Mesendoderm (in vitro differentiated cells): ENCODE measurements around the gene SYNE2.

Experiments used
- DNase-seq: peaks from one replicate; pipeline ENCODE4 v3.0.0; 2013
- H2AK5ac ChIP-seq: 2 replicates; pipeline ENCODE4 v1.6.1; 2013; ENCODE audit warnings: low read length, inconsistent platforms
- H2BK120ac ChIP-seq: 2 replicates; pipeline ENCODE4 v1.6.1; 2013; ENCODE audit warnings: low read depth, mild to moderate bottlenecking, low read length, moderate library complexity, mixed read lengths
- H2BK15ac ChIP-seq: replicated peaks from 2 replicates; pipeline ENCODE4 v1.6.1; 2013; ENCODE audit warnings: low read depth, mild to moderate bottlenecking, moderate library complexity
- H2BK5ac ChIP-seq: 2 replicates; pipeline ENCODE4 v1.6.1; 2013; ENCODE audit warnings: low read length, inconsistent platforms
- H3K18ac ChIP-seq: 2 replicates; pipeline ENCODE4 v1.6.1; 2013; ENCODE audit warnings: mild to moderate bottlenecking, low read length, mixed read lengths
- H3K23ac ChIP-seq: one replicate; pipeline ENCODE4 v1.6.1; 2013; ENCODE audit warnings: low read length
- H3K27ac ChIP-seq: 2 replicates; pipeline ENCODE4 v1.5.1; 2013; ENCODE audit warnings: low read depth, mild to moderate bottlenecking, inconsistent platforms, low read length, moderate library complexity
- H3K27me3 ChIP-seq: 2 replicates; pipeline ENCODE4 v1.6.1; 2013; ENCODE audit warnings: low read length, control low read depth, mild to moderate bottlenecking, inconsistent platforms; ENCODE audit not compliant: insufficient read depth, poor library complexity
- H3K36me3 ChIP-seq: 2 replicates; pipeline ENCODE4 v1.6.1; 2013; ENCODE audit warnings: low read length, inconsistent platforms; ENCODE audit not compliant: control insufficient read depth, insufficient read depth
- H3K4ac ChIP-seq: one replicate; pipeline ENCODE4 v1.6.1; 2013; ENCODE audit warnings: low read depth, mild to moderate bottlenecking, low read length, moderate library complexity
- H3K4me1 ChIP-seq: 2 replicates; pipeline ENCODE4 v1.6.1; 2013; ENCODE audit warnings: low read depth, low read length, inconsistent platforms; ENCODE audit not compliant: control insufficient read depth
- H3K4me2 ChIP-seq: 2 replicates; pipeline ENCODE4 v1.6.1; 2013; ENCODE audit warnings: low read length
- H3K4me3 ChIP-seq: 2 replicates; pipeline ENCODE4 v1.5.1; 2013; ENCODE audit warnings: mild to moderate bottlenecking, low read length
- H3K56ac ChIP-seq: one replicate; pipeline ENCODE4 v1.6.1; 2013; ENCODE audit warnings: low read length
- H3K79me1 ChIP-seq: 2 replicates; pipeline ENCODE4 v1.6.1; 2013; ENCODE audit warnings: low read length, inconsistent platforms
- H3K79me2 ChIP-seq: 2 replicates; pipeline ENCODE4 v1.6.1; 2013; ENCODE audit warnings: mild to moderate bottlenecking, low read length; ENCODE audit not compliant: control insufficient read depth, insufficient read depth
- H3K9ac ChIP-seq: 2 replicates; pipeline ENCODE4 v1.6.1; 2013; ENCODE audit warnings: low read length, inconsistent platforms
- H4K5ac ChIP-seq: one replicate; pipeline ENCODE4 v1.6.1; 2013; ENCODE audit warnings: low read length
- H4K8ac ChIP-seq: one replicate; pipeline ENCODE4 v1.6.1; 2013; ENCODE audit warnings: low read depth, mild to moderate bottlenecking, control low read depth, low read length, moderate library complexity
- WGBS: extraction: QIAGEN DNeasy Blood & Tissue Kit; methylation state at CpG from one replicate; pipeline ENCODE4 v1.1.7; 2013; ENCODE audit warnings: low lambda C conversion rate, missing lambda C conversion rate; ENCODE audit not compliant: insufficient coverage; ENCODE audit errors: extremely low coverage; 5-methylcytosine and 5-hydroxymethylcytosine counted together

SYNE2 gene

GRCh38 chr14:63918411-63918810 is 65.6 kb downstream of the SYNE2 start:
- Histone ChIP-seq H4K8ac (no peak overlapping the region), H3K36me3 (no peaks in the 10 kb centered on the region), H2AK5ac (no peak overlapping the region), H3K18ac (no peak overlapping the region), H3K27ac (no peak overlapping the region), H3K23ac (no peak overlapping the region), H3K79me2 (no peaks in the 10 kb centered on the region), H3K56ac (no peak overlapping the region), H2BK5ac (no peak overlapping the region), H3K4me1 (no peaks in the 10 kb centered on the region), H3K4me2 (no peak overlapping the region), H2BK15ac (no peak overlapping the region), H3K4me3 (no peak overlapping the region), H4K5ac (no peak overlapping the region), H3K9ac (no peak overlapping the region), H3K27me3 (no peaks in the 10 kb centered on the region), H3K4ac (no peak overlapping the region), H3K79me1 (no peaks in the 10 kb centered on the region), H2BK120ac (no peak overlapping the region)
- WGBS, result no CpG with 5 or more reads among the region's 11 CpGs
- no peak for DNase-seq

- Histone ChIP-seq H3K4me1 (no peaks in the 10 kb centered on the region), H3K56ac (no peak overlapping the region), H3K23ac (no peak overlapping the region), H3K18ac (no peak overlapping the region), H3K4me2 (no peak overlapping the region), H2BK120ac (no peak overlapping the region), H3K79me2 (no peaks in the 10 kb centered on the region), H4K5ac (no peak overlapping the region), H3K27me3 (no peaks in the 10 kb centered on the region), H4K8ac (no peak overlapping the region), H3K27ac (no peak overlapping the region), H2BK5ac (no peak overlapping the region), H3K36me3 (no peaks in the 10 kb centered on the region), H3K79me1 (no peaks in the 10 kb centered on the region), H3K4ac (no peak overlapping the region), H2AK5ac (no peak overlapping the region), H3K4me3 (no peak overlapping the region), H2BK15ac (no peak overlapping the region), H3K9ac (no peak overlapping the region)
- WGBS, result no CpG with 5 or more reads among the region's 5 CpGs
- no peak for DNase-seq
Measured at GRCh38 chr14:63922696-63923421, 70.1 kb downstream of the SYNE2 start.

- Histone ChIP-seq H2AK5ac (no peak overlapping the region), H4K5ac (no peak overlapping the region), H3K4ac (no peak overlapping the region), H3K27ac (no peak overlapping the region), H3K4me2 (no peak overlapping the region), H3K4me1 (no peaks in the 10 kb centered on the region), H3K56ac (no peak overlapping the region), H3K23ac (no peak overlapping the region), H2BK5ac (no peak overlapping the region), H3K27me3 (no peaks in the 10 kb centered on the region), H3K4me3 (no peak overlapping the region), H4K8ac (no peak overlapping the region), H3K9ac (no peak overlapping the region), H2BK15ac (no peak overlapping the region), H2BK120ac (no peak overlapping the region), H3K36me3 (no peaks in the 10 kb centered on the region), H3K79me1 (no peaks in the 10 kb centered on the region), H3K18ac (no peak overlapping the region), H3K79me2 (no peaks in the 10 kb centered on the region)
- DNase-seq, result no peak
Measured at GRCh38 chr14:63923422-63923752, 70.6 kb downstream of the SYNE2 start.

DNA sequence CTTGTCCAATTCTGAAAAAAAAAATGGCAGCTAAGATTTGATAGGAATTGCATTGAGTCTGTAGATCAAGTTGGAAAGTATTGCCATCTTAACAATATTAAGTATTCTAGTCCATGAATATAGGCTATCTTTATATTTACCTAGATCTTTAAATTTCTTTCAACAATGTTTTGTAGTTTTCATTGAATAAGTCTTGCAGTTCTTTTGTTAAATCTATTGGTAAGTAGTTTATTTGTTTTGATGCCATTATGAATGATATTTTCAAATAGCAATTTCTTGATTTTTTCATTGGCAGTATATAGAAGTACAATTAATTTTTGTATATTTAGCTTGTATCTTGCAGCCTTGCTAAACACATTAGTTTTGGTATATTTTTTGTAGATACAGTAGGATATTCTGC is 71.6 kb downstream of the SYNE2 start:
- Histone ChIP-seq H3K56ac (no peak overlapping the region), H4K5ac (no peak overlapping the region), H2BK5ac (no peak overlapping the region), H3K18ac (no peak overlapping the region), H3K79me1 (no peaks in the 10 kb centered on the region), H3K23ac (no peak overlapping the region), H3K9ac (no peak overlapping the region), H3K4me3 (no peak overlapping the region), H3K27ac (no peak overlapping the region), H3K4me2 (no peak overlapping the region), H3K27me3 (no peaks in the 10 kb centered on the region), H2AK5ac (no peak overlapping the region), H2BK15ac (no peak overlapping the region), H3K4ac (no peak overlapping the region), H3K79me2 (no peaks in the 10 kb centered on the region), H4K8ac (no peak overlapping the region), H2BK120ac (no peak overlapping the region), H3K36me3 (no peaks in the 10 kb centered on the region), H3K4me1 (no peaks in the 10 kb centered on the region)
- DNase-seq, result no peak

GRCh38 chr14:63926641-63927040 is 73.8 kb downstream of the SYNE2 start:
- no peak overlapping the region for H2BK15ac ChIP-seq
- no peak overlapping the region for H3K4me3 ChIP-seq
- H4K5ac ChIP-seq, result no peak overlapping the region
- H3K9ac ChIP-seq, result no peak overlapping the region
- H3K56ac ChIP-seq, result no peak overlapping the region
- no peak overlapping the region for H3K18ac ChIP-seq
- no CpG with 5 or more reads among the region's 2 CpGs for WGBS
- no peaks in the 10 kb centered on the region for H3K27me3 ChIP-seq
- H3K79me1 ChIP-seq, result no peaks in the 10 kb centered on the region
- no peak for DNase-seq
- H3K4me1 ChIP-seq, result no peaks in the 10 kb centered on the region
- no peak overlapping the region for H3K4ac ChIP-seq
- H3K4me2 ChIP-seq, result no peak overlapping the region
- H3K79me2 ChIP-seq, result no peaks in the 10 kb centered on the region
- no peak overlapping the region for H4K8ac ChIP-seq
- no peak overlapping the region for H2AK5ac ChIP-seq
- no peak overlapping the region for H2BK5ac ChIP-seq
- H3K23ac ChIP-seq, result no peak overlapping the region
- no peak overlapping the region for H2BK120ac ChIP-seq
- no peaks in the 10 kb centered on the region for H3K36me3 ChIP-seq
- H3K27ac ChIP-seq, result no peak overlapping the region

GRCh38 chr14:63928744-63929174 is 76.0 kb downstream of the SYNE2 start:
- Histone ChIP-seq H3K4me2 (no peak overlapping the region), H3K27me3 (no peaks in the 10 kb centered on the region), H3K4ac (no peak overlapping the region), H3K9ac (no peak overlapping the region), H3K23ac (no peak overlapping the region), H2BK120ac (no peak overlapping the region), H3K56ac (no peak overlapping the region), H3K36me3 (no peaks in the 10 kb centered on the region), H2BK15ac (no peak overlapping the region), H2AK5ac (no peak overlapping the region), H3K18ac (no peak overlapping the region), H3K4me1 (no peaks in the 10 kb centered on the region), H4K5ac (no peak overlapping the region), H3K79me1 (no peaks in the 10 kb centered on the region), H4K8ac (no peak overlapping the region), H3K4me3 (no peak overlapping the region), H3K27ac (no peak overlapping the region), H2BK5ac (no peak overlapping the region), H3K79me2 (no peaks in the 10 kb centered on the region)
- WGBS, result no CpG with 5 or more reads among the region's 3 CpGs
- DNase-seq, result peak; percentile 49
